NOMO-1 (cell line): ENCODE results near the gene COL11A2.

Experiments used
- DNase-seq, 2 experiments: peaks; one replicate each; lab custom pipeline; 2025; ENCODE audit not compliant: unreplicated experiment in 2 of 2; lab: John Stamatoyannopoulos, UW

COL11A2 gene

GRCh38 chr6:33206864-33207551 is 14.7 kb upstream of the COL11A2 start:
- no peak for DNase-seq

- no peak for DNase-seq
Measured at GRCh38 chr6:33206027-33206863, 14.0 kb upstream of the COL11A2 start.

- no peak for DNase-seq
Measured at GRCh38 chr6:33205191-33206026, 13.1 kb upstream of the COL11A2 start.

GRCh38 chr6:33204415-33205190 is 12.3 kb upstream of the COL11A2 start, which contains the start of gene HSD17B8:
Gene HSD17B8 (plus strand): TSS chr6:33204655. CDS start chr6:33204669, 14 bp downstream.
- DNase-seq: peak; percentile 88 to 95

- DNase-seq: no peak
Measured at GRCh38 chr6:33204165-33204414, 11.8 kb upstream of the COL11A2 start.

- DNase-seq: no peak
Measured at GRCh38 chr6:33203443-33204164, 11.3 kb upstream of the COL11A2 start.

DNA sequence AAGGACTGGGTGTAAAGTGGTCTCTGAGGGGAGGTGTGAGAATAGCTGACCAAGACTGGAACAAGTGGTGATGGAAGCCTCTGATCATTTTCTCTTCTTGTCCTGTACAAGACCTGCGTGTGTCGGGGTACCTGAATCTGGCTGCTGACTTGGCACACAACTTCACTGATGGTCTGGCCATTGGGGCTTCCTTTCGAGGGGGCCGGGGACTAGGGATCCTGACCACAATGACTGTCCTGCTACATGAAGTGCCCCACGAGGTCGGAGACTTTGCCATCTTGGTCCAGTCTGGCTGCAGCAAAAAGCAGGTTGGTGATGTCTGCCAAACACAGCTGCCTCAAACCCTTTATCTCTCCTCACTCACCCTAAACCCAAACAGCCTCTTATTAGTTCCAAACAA is 10.5 kb upstream of the COL11A2 start:
- DNase-seq: no peak

DNA sequence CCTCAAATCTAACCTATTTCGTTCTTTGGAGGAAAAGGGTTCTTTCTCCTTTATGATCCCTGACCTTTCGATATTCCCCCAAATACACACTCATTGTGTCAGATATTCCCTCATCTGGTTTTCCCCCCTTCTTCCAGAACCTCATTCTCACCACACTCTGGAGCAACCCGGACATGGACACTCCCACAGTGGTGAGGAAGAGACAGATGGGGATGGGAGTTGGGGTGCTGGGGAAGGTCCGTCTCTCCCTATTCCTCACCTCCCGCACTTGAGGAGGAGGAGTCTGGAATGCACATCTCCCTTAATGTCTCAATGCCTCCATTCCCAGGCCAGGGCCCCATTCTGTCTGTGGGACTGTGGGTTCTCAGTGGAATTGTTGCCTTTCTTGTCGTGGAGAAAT is 9.7 kb upstream of the COL11A2 start:
- DNase-seq: no peak

DNA sequence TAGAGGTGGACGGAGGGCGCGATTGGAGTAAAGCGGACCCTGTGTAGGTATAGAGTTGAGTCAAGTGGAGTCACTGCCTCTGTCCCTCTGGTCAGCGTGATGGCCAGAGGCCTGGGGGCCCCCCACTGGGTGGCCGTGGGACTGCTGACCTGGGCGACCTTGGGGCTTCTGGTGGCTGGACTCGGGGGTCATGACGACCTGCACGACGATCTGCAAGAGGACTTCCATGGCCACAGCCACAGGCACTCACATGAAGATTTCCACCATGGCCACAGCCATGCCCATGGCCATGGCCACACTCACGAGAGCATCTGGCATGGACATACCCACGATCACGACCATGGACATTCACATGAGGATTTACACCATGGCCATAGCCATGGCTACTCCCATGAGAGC is 8.9 kb upstream of the COL11A2 start:
- DNase-seq: no peak

DNA sequence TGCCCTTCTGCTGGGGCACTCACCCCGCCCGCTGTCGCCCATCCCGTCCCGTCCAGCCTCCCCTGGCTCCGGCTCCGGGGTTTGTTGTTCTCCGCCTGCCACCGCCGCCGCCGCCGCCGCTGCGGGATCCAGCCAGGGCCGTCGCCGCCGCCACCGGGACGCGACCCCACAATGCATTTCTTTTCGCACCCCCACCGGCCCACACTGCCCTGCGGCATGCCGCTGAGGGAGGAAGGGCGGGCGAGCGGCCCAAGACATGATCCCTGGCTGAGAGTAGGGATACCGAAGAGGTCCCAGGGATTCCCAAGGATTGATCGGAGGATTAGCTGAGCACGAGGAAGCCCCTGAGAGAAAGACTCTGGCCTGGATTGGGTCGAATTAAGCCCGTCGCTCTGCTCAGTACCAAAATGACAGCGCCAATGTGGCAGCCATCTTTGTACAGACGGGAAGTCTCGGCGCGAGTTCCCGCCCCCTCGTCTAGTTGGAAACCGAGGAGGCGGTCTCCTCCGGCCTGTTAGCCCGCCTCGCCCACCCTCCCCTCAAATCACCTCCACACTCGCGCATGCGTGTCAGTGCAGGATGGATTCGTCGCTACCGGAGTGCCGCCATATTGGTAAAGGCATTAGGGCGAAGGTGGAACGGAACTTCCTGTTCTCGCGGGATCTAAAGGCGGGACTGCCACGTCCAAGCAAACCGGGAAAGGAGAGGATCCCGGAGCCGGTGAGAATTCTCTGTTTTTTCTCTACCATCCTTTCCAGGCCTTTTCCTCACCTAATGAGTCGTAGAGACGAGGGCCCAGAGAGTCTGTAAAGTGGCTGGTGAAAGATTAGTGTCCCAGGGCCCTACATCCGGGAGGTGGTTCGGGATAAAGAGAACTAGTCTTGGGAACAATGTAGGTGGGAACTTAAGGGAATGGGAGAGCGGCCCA is 8.2 kb upstream of the COL11A2 start, which contains the start of the genes RXRB and SLC39A7:
RXRB (minus strand) TSS at position 447 of the 928 bp plus-strand sequence; CDS start at position 258, 189 bp downstream.
SLC39A7 (plus strand) TSS at position 649 of the 928 bp plus-strand sequence. CDS start 379 bp downstream, outside the sequence.
- DNase-seq: peak; percentile 91 to 96

DNA sequence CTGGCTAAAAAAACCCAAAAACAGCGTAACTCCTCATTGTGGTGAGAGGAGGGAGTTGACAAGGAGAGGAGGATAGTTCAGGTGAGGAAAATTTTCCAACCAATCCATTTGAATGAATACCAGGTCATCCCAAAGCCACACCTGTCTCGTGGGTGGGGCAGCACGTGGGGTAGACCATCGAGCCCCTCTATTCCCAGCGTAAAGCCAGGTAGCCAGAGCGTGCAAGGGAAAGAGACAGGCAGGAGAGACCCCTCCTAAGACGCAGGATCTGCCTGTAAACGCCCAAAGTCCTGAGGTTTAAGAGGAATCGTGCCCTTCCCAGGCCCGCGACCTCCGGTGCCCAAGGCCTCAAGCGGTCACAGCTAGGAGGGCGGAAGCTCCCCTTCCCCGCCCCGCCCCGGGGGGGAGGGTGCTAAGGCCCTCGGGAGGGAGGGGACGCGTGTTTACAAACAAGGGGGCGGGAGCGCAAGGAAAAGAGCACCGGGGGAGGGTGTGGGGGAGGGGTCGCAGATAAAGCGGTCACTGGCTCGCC is 7.5 kb upstream of the COL11A2 start:
- peak; percentile 51 to 75 for DNase-seq

GRCh38 chr6:33198853-33199436 is 6.7 kb upstream of the COL11A2 start:
- DNase-seq: no peak

DNA sequence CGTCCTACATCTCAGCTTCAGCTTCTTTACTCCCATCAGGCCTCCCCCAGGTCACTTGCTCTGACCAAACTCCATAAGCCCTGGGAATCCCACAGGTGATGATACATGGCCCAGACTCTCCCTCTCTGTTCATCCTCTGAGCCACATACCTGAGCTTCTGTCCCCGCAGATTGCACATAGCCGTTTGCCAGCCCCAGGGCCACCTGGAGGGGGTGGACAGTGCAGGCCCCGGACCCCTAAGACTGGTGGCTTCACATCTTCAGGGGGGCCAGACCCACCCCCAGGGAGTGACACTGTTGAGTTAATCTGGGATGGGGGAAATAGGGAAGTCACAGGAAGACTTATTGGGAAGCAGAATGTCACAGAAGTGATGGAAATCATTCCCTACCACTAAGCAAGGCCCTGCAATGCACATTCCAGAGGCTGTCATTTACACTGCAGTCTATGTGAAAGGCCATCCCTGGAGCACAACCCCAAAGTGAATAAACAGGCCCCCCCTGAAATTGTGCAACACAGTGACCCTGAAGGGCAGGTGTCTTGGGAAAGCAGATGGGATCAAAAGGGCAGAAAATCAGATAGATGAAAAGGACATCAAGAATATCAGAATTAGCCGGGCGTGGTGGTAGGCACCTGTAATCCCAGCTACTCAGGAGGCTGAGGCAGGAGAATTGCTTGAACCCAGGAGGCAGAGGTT is 6.0 kb upstream of the COL11A2 start:
- no peak for DNase-seq

- DNase-seq: peak; percentile 33 to 63
Measured at GRCh38 chr6:33197431-33198048, 5.3 kb upstream of the COL11A2 start.

GRCh38 chr6:33195304-33196165 is 3.3 kb upstream of the COL11A2 start:
- DNase-seq: no peak

DNA sequence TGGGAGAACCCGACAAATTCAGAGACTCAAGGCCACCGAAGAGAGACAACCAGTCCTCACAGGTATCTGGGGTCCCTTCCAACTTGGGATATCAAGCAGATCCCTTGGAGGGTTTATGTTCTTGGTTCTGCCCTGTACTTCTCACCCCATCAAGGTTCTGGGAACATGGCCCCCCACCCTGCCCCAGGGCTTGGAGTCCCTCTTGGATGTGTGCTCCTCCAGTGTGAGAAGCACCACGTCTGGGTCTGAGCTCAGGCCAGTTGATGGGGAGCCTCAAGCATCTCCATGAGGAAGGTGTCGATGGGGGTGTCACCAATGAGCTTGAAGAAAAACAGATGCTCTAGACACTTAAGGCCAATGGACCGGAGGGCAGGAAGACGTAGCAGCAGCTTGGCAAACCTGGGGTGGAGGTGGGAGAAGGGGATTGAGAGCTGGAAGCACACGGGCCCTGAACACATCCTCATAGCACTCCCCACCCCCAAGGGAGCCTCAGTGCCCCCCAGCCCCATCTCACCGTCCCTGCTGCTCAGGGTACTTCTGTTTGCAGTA is 2.2 kb upstream of the COL11A2 start:
- no peak for DNase-seq
